SK-N-SH (cell line): ENCODE measurements around the gene EML2. TPM values are rescaled to one million over a fixed set of nuclear protein-coding genes. Genes with fewer than 3 reads are reported as not detected.

ENCODE experiments used
- CTCF ChIA-PET: fragments of 300-600, 350-600 bp; formaldehyde crosslinking; extraction: SDS; loops from one replicate; lab custom pipeline; 2021; lab: Yijun Ruan, JAX
- POLR2A ChIA-PET: fragments of 350-600 bp; sonication (Branson Sonifier 250); formaldehyde crosslinking; extraction: SDS; loops from one replicate; lab custom pipeline; 2020; ENCODE audit warnings: antibody characterized with exemption, inconsistent platforms; lab: Yijun Ruan, JAX
- DNase-seq: peaks from one replicate; pipeline ENCODE4 v3.0.0; 2012
- H2AFZ ChIP-seq: fragments of 200-600 bp; sonication (generic); 2 replicates; pipeline ENCODE4 v1.8.1; 2016; ENCODE audit warnings: antibody characterized with exemption, mild to moderate bottlenecking, low read depth
- H3F3A ChIP-seq: fragments of 200-600 bp; sonication (generic); replicated peaks from 2 replicates; pipeline ENCODE3; 2016; ENCODE audit warnings: antibody characterized with exemption, mild to moderate bottlenecking; ENCODE audit not compliant: insufficient read depth
- H3K27ac ChIP-seq, 2 experiments: fragments of 200-500 bp in 1 of 2; fragments of 200-600 bp in 1 of 2; sonication (Bioruptor generic) in 1 of 2; sonication (generic), shearing (Covaris generic) in 1 of 2; 2 replicates each; pipeline versions ENCODE4 v1.5.1 to v1.6.1; 2014 to 2016; ENCODE audit warnings: low read depth in 2 of 2, inconsistent platforms in 1 of 2, low read length in 1 of 2, mild to moderate bottlenecking in 1 of 2, mixed read lengths in 1 of 2
- H3K27me3 ChIP-seq: fragments of 200-600 bp; sonication (generic), shearing (Covaris generic); 2 replicates; pipeline ENCODE4 v1.6.1; 2016; ENCODE audit warnings: mixed run types; ENCODE audit not compliant: insufficient read depth
- H3K36me3 ChIP-seq, 2 experiments: fragments of 200-500 bp in 1 of 2; fragments of 200-600 bp in 1 of 2; sonication (Bioruptor generic) in 1 of 2; sonication (generic) in 1 of 2; replicated peaks in 1 of 2; 2 replicates each; pipeline versions ENCODE3 to v1.5.1; 2014 to 2016; ENCODE audit warnings: low read length in 1 of 2, mild to moderate bottlenecking in 1 of 2; ENCODE audit not compliant: insufficient read depth in 2 of 2, control insufficient read depth in 1 of 2
- H3K4me1 ChIP-seq, 2 experiments: fragments of 200-500 bp in 1 of 2; fragments of 200-600 bp in 1 of 2; sonication (Bioruptor generic) in 1 of 2; sonication (generic), shearing (Covaris generic) in 1 of 2; 2 replicates each; pipeline versions ENCODE4 v1.5.1 to v1.6.1; 2014 to 2016; ENCODE audit warnings: low read depth in 1 of 2, low read length in 1 of 2, mixed run types in 1 of 2; ENCODE audit not compliant: insufficient read depth in 2 of 2, control insufficient read depth in 1 of 2
- H3K4me2 ChIP-seq: fragments of 200-600 bp; sonication (generic), shearing (Covaris generic); 2 replicates; pipeline ENCODE4 v1.6.1; 2017; ENCODE audit warnings: mixed run types
- H3K4me3 ChIP-seq, 2 experiments: fragments of 200-500 bp in 1 of 2; fragments of 200-600 bp in 1 of 2; sonication (Bioruptor generic) in 1 of 2; sonication (generic), shearing (Covaris generic) in 1 of 2; 2 replicates each; pipeline versions ENCODE4 v1.5.1 to v1.8.1; 2014 to 2016; ENCODE audit warnings: low read depth in 2 of 2, inconsistent platforms in 1 of 2, low read length in 1 of 2, mild to moderate bottlenecking in 1 of 2, mixed read lengths in 1 of 2, moderate library complexity in 1 of 2
- H3K79me2 ChIP-seq: fragments of 200-600 bp; sonication (generic); 2 replicates; pipeline ENCODE4 v1.8.1; 2017; ENCODE audit warnings: mild to moderate bottlenecking; ENCODE audit not compliant: insufficient read depth
- H3K9ac ChIP-seq: fragments of 200-600 bp; sonication (generic); 2 replicates; pipeline ENCODE4 v1.6.1; 2017; ENCODE audit warnings: mixed run types
- H3K9me2 ChIP-seq: fragments of 200-600 bp; sonication (generic); 2 replicates; pipeline ENCODE4 v1.6.1; 2017; ENCODE audit warnings: mixed run types
- H3K9me3 ChIP-seq: fragments of 200-600 bp; sonication (generic); 2 replicates; pipeline ENCODE4 v1.6.1; 2017; ENCODE audit warnings: mixed run types, mild to moderate bottlenecking, moderate library complexity
- H4K20me1 ChIP-seq: fragments of 200-600 bp; sonication (generic); 2 replicates; pipeline ENCODE4 v1.6.1; 2017; ENCODE audit warnings: mild to moderate bottlenecking, mixed run types; ENCODE audit not compliant: insufficient read depth
- ELF1 ChIP-seq: IDR thresholded peaks from 2 replicates; pipeline ENCODE4 v1.4.0; 2012
- EZH2phosphoT487 ChIP-seq: fragments of 200-600 bp; sonication (generic); IDR thresholded peaks from 2 replicates; pipeline ENCODE4 v1.6.1; 2017; ENCODE audit warnings: low read depth, mixed run types, mild to moderate bottlenecking, antibody characterized with exemption, moderate library complexity, borderline replicate concordance
- FOSL2 ChIP-seq: IDR thresholded peaks from 2 replicates; pipeline ENCODE4 v1.4.0; 2012; ENCODE audit warnings: low read depth, mild to moderate bottlenecking, moderate library complexity, borderline replicate concordance
- FOXM1 ChIP-seq: IDR thresholded peaks from 2 replicates; pipeline ENCODE4 v1.4.0; 2012; ENCODE audit warnings: low read depth, mild to moderate bottlenecking
- JUND ChIP-seq: IDR thresholded peaks from 2 replicates; pipeline ENCODE4 v1.4.0; 2012
- POLR2AphosphoS5 ChIP-seq: IDR thresholded peaks from 2 replicates; pipeline ENCODE4 v1.6.1; 2012; ENCODE audit warnings: low read depth, low read length
- RCOR1 ChIP-seq: fragments of 150-350 bp; IDR thresholded peaks from 2 replicates; pipeline ENCODE4 v1.6.1; 2017; ENCODE audit warnings: antibody characterized with exemption, low read length
- RFX5 ChIP-seq: IDR thresholded peaks from 2 replicates; pipeline ENCODE4 v1.6.1; 2012; ENCODE audit warnings: mild to moderate bottlenecking, improper control_type of control experiment, low read length
- RXRA ChIP-seq: IDR thresholded peaks from 2 replicates; pipeline ENCODE4 v1.4.0; 2012; ENCODE audit warnings: low read depth, mild to moderate bottlenecking, borderline replicate concordance
- SMC3 ChIP-seq: IDR thresholded peaks from 2 replicates; pipeline ENCODE4 v1.6.1; 2012; ENCODE audit warnings: low read depth, low read length, improper control_type of control experiment
- WGBS: methylation state at CpG from one replicate; pipeline ENCODE4 v1.1.6; 2017; ENCODE audit warnings: low lambda C conversion rate; 5-methylcytosine and 5-hydroxymethylcytosine counted together
- polyA plus RNA-seq, 3 experiments: library from polyadenylated mRNA; depleted of rRNA; stranded (reverse); fragments of >200 nt; gene quantifications; 2 replicates each; pipeline ENCODE4 v1.2.3, GENCODE V29; 2012
- TF ChIP-seq, protein P1 (sequence below): IDR thresholded peaks from 2 replicates; pipeline ENCODE4 v1.4.0; 2012; ENCODE audit warnings: low read depth, borderline replicate concordance
- TF ChIP-seq, protein P2 (sequence below): IDR thresholded peaks from 2 replicates; pipeline ENCODE4; 2012
- TF ChIP-seq, protein P3 (sequence below): IDR thresholded peaks from 2 replicates; pipeline ENCODE4 v1.4.0; 2012; ENCODE audit warnings: low read depth
- TF ChIP-seq, protein P4 (sequence below): fragments of 200-600 bp; sonication (generic); IDR thresholded peaks from 2 replicates; pipeline ENCODE4 v1.6.1; 2017; ENCODE audit warnings: antibody characterized with exemption, mild to moderate bottlenecking, moderate library complexity
- TF ChIP-seq, protein P5 (sequence below): fragments of 150-350 bp; IDR thresholded peaks from 2 replicates; pipeline ENCODE4 v1.6.1; 2017; ENCODE audit warnings: antibody characterized with exemption, low read length, low read depth, borderline replicate concordance

The EML2 gene
- polyA plus RNA-seq, 1 of the 3 experiments (the other 2 are of a cell fraction) = 12.4 TPM

DNA sequence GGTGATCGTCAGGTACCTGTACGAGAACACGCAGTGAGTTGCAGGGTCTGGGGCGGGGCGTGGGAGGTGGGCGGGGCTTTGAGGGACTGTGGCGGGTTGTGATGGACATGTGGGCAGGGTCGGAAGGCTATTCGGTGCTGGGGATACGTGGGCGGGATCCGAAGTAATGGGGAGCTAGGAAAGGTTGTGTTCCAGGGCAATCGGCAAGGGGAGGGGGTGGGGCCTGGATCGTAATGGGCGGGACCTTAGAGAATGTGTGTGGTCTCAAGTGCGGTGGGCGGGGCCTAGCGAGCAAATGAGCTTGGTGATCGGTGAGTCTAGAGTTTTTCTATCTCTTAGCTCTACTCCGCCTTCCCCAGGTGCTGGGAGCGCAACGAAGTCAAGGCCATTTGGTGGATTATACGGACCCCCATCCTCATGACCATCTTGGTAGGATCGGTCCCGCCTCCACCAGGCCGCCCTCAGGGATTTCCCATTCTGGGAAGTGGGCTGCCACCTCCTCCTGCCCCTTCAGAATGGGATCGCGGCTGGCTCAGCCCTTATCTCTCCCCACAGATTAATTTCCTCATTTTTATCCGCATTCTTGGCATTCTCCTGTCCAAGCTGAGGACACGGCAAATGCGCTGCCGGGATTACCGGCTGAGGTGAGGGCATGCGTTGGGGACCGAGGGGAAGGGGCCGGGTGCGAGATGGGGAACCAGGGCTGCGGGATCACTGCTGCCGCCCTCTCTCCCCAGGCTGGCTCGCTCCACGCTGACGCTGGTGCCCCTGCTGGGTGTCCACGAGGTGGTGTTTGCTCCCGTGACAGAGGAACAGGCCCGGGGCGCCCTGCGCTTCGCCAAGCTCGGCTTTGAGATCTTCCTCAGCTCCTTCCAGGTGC, 38.4 kb upstream of the EML2 start:
- no peaks in the 10 kb centered on the region for H3K9me2 ChIP-seq
- TF ChIP-seq, protein P1, sequence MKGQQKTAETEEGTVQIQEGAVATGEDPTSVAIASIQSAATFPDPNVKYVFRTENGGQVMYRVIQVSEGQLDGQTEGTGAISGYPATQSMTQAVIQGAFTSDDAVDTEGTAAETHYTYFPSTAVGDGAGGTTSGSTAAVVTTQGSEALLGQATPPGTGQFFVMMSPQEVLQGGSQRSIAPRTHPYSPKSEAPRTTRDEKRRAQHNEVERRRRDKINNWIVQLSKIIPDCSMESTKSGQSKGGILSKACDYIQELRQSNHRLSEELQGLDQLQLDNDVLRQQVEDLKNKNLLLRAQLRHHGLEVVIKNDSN = no peak
- TF ChIP-seq SMC3 = no peak
- TF ChIP-seq, protein P2, sequence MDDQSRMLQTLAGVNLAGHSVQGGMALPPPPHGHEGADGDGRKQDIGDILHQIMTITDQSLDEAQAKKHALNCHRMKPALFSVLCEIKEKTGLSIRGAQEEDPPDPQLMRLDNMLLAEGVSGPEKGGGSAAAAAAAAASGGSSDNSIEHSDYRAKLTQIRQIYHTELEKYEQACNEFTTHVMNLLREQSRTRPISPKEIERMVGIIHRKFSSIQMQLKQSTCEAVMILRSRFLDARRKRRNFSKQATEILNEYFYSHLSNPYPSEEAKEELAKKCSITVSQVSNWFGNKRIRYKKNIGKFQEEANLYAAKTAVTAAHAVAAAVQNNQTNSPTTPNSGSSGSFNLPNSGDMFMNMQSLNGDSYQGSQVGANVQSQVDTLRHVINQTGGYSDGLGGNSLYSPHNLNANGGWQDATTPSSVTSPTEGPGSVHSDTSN = peak; percentile 83
- TF ChIP-seq, protein P3, sequence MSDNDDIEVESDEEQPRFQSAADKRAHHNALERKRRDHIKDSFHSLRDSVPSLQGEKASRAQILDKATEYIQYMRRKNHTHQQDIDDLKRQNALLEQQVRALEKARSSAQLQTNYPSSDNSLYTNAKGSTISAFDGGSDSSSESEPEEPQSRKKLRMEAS = 0 out of 2 replicates have a peak, but pooled peaks have one; percentile 42
- no peak for TF ChIP-seq FOXM1
- TF ChIP-seq RXRA = no peak
- TF ChIP-seq, protein P4, sequence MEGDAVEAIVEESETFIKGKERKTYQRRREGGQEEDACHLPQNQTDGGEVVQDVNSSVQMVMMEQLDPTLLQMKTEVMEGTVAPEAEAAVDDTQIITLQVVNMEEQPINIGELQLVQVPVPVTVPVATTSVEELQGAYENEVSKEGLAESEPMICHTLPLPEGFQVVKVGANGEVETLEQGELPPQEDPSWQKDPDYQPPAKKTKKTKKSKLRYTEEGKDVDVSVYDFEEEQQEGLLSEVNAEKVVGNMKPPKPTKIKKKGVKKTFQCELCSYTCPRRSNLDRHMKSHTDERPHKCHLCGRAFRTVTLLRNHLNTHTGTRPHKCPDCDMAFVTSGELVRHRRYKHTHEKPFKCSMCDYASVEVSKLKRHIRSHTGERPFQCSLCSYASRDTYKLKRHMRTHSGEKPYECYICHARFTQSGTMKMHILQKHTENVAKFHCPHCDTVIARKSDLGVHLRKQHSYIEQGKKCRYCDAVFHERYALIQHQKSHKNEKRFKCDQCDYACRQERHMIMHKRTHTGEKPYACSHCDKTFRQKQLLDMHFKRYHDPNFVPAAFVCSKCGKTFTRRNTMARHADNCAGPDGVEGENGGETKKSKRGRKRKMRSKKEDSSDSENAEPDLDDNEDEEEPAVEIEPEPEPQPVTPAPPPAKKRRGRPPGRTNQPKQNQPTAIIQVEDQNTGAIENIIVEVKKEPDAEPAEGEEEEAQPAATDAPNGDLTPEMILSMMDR = peak; percentile 23; the same call in 1 of the 2 replicates
- no peak for TF ChIP-seq RCOR1
- no peak for TF ChIP-seq FOSL2
- TF ChIP-seq, all 33 proteins: peak for 3
- H3K36me3 ChIP-seq = no peaks in the 10 kb centered on the region
- no peaks in the 10 kb centered on the region for H3K27me3 ChIP-seq
- H3K27ac ChIP-seq = no peak overlapping the region
- peak; percentile 96 for DNase-seq
- no peak overlapping the region for H3K9ac ChIP-seq
- peak overlapping the region; percentile 43 to 46; a peak in 3 of 4 replicates for H3K4me3 ChIP-seq
- WGBS = 3% methylated on average over 20 of the region's 49 CpGs
- CTCF ChIA-PET = interaction anchor here (0.6 to 9.0 kb wide), 14 partner anchors 9 to 238 kb away, joined by 3 to 106 read pairs (median 4); partner anchors contain the start of genes FBXO46, PPM1N, QPCTL and SNRPD2
- no peaks in the 10 kb centered on the region for H3K79me2 ChIP-seq
- peaks cover 0 to 14% of the 10 kb centered on the region in 2 experiments; a peak in 1 of 4 replicates for H3K4me1 ChIP-seq
- no peaks in the 10 kb centered on the region for H4K20me1 ChIP-seq
- POLR2A ChIA-PET = interaction anchor here (0.6 to 3.8 kb wide), 3 partner anchors 10 to 650 kb away, joined by 3 to 16 read pairs (median 3); partner anchors contain the start of genes GIPR, QPCTL and SNRPD2
- H3F3A ChIP-seq = peaks cover 12% of the 10 kb centered on the region
- no peaks in the 10 kb centered on the region for H3K9me3 ChIP-seq
- H3K4me2 ChIP-seq = peak overlapping the region; percentile 53
- 0 out of 2 replicates have a peak overlapping the region, but pooled peaks have one; percentile 9 for H2AFZ ChIP-seq

DNA sequence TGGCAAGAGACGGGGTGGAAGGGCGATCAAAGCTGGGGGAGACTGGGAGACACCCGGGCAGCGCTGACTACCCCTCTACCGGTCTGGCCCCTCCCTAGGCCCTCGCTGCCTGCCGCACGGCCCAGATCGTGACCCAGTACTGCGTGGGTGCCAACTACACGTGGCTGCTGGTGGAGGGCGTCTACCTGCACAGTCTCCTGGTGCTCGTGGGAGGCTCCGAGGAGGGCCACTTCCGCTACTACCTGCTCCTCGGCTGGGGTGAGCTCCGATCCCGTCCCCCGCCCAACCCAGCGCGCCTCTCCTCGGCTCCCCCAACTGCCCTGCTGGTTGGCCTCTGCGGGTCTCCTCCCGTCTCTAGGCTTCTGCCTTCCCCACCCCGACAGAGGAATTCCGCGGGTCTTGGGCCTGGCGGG, 37.7 kb upstream of the EML2 start:
- H3K27ac ChIP-seq = no peak overlapping the region
- H3K4me3 ChIP-seq = peak overlapping the region in 1 of 2 experiments; percentile 19; a peak in 1 of 4 replicates
- no peak overlapping the region for H3K9ac ChIP-seq
- ChIA-PET POLR2A (interaction anchor here (3.8 kb wide), 1 partner anchor 15 kb away, joined by 16 read pairs; the partner anchor contains the start of genes QPCTL and SNRPD2), CTCF (interaction anchor here (0.6 to 9.0 kb wide), 12 partner anchors 8 to 237 kb away, joined by 3 to 106 read pairs (median 6); partner anchors contain the start of genes FBXO46, QPCTL and SNRPD2)
- WGBS = 33% methylated on average over 3 of the region's 28 CpGs
- no peaks in the 10 kb centered on the region for H3K36me3 ChIP-seq
- H3K4me1 ChIP-seq = peaks cover 0 to 11% of the 10 kb centered on the region in 2 experiments; a peak in 1 of 4 replicates
- H3K9me3 ChIP-seq = no peaks in the 10 kb centered on the region
- no peaks in the 10 kb centered on the region for H3K79me2 ChIP-seq
- H3K9me2 ChIP-seq = no peaks in the 10 kb centered on the region
- no peaks in the 10 kb centered on the region for H4K20me1 ChIP-seq
- H3F3A ChIP-seq = peaks cover 10% of the 10 kb centered on the region
- H3K27me3 ChIP-seq = no peaks in the 10 kb centered on the region
- no peak overlapping the region for H2AFZ ChIP-seq
- H3K4me2 ChIP-seq = peak overlapping the region; percentile 24; the same call in 1 of the 2 replicates
- DNase-seq = no peak
- TF ChIP-seq JUND (no peak), RFX5 (no peak), EZH2phosphoT487 (no peak), FOXM1 (no peak), RXRA (no peak), POLR2AphosphoS5 (no peak), ELF1 (no peak)
- TF ChIP-seq, protein P5, sequence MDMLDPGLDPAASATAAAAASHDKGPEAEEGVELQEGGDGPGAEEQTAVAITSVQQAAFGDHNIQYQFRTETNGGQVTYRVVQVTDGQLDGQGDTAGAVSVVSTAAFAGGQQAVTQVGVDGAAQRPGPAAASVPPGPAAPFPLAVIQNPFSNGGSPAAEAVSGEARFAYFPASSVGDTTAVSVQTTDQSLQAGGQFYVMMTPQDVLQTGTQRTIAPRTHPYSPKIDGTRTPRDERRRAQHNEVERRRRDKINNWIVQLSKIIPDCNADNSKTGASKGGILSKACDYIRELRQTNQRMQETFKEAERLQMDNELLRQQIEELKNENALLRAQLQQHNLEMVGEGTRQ = no peak
- TF ChIP-seq, protein P2 = no peak
